GM21367 (cell line): ENCODE results near the gene TRIM3.

ENCODE experiments used
- ATAC-seq: cut with Tn5 transposase; IDR thresholded peaks from one replicate; pipeline ENCODE4 v1.9.1; 2021; ENCODE audit not compliant: unreplicated experiment

The TRIM3 gene

DNA sequence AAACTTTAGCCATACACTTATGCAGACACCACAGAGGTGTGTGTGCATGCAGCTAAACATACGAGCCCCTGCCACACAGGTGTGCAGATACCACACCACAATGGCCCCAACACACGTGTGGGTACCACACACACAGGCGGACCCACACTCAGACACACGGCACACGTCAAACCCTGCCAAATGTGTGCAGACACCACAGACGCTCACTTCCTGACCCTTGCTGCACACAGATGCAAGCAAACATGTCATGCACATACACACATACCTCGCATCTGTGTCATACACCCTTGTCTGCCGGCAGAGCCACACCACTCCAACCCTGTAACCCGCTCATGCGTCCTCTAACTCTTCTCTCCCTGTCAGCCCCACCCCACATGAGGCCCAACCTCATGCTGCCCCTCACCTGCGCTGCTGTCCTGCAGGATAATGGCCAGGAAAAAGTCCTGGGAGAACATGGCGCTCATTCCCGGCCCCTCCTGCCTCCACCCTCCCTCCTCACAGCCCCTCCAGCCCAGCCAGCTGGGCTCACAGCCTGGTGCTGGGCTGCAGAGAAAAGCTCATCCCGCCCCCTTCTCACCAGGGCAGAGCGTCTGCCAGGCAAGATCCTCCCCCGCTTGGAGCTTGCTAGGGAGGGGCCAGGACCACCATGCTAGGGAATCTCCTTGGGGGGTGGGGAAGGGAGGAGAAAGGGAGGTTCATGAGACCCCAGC lies 69.2 kb downstream of the TRIM3 start:
- ATAC-seq, result no peak

GRCh38 chr11:6403539-6403938 lies 70.2 kb downstream of the TRIM3 start:
- no peak for ATAC-seq

- ATAC-seq, result peak; percentile 92
Observed at GRCh38 chr11:6402561-6402981, 71.2 kb downstream of the TRIM3 start.

GRCh38 chr11:6402061-6402470 lies 71.7 kb downstream of the TRIM3 start:
- peak; percentile 35 for ATAC-seq

DNA sequence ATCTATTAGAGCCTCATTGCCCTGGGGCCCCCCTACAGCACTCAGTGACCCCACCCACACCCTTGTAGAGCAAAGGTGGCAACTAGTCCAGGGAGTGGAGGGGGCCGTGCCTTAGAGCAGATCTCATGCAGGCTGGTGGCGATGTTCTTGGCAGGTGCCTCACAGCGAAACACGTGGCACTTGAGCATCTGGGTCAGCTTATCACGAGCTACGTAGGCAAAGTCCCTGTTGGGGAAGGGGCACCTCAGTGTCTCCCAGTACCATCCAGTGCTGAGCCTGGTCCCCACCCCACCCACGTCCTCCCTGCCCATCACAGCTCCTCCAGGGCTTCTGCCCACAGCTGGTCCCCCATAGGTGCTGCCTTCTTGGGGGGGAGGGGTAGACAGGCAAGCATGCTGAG lies 72.3 kb downstream of the TRIM3 start:
- no peak for ATAC-seq

DNA sequence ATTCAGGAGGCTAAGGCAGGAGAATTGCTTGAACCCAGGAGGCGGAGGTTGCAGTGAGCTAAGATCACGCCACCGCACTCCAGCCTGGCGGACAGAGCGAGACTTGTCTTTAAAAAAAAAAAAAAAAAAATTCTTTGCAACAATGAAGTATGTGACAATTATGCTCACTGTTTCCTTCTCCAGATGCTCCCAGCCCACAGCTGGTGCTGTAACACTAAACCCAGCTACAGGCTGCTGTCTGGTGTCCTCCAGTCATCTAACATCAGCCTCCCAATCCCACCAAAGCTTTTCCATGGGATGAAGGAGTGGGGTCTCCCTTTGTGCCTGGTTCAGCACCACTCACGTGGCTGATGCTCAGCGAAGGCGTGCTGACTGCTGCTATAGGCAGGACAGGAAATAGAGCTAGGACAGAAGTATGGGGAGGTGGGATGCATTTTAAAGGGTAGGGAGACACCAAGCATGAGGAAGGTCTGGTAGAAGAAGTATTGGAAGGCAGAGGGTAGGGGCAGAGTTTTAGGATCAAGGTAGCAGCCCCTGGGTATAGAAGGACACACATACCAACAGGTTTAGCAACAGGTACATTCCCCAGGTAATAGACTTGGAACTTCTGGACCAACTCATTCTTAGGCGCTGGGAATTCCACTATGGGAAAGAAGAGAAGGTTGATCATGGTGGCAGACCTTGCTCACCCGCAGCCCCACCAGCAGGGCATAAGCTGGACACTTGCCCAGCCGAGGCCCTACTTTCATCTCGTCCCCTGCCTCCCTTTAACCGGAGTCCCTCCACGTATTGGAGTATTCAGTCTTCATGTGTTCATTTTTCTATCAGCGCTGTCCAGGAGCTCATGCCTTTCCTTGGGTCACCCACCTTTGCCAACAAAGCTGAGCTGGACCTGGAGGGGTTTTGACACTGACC lies 73.1 kb downstream of the TRIM3 start:
- ATAC-seq, result no peak
